HG03439 (cell line): ENCODE results near the gene TMCC1.
"Not testable (repeated sequence)": the region's sequence is repeated elsewhere in the genome, so short reads cannot be mapped to it uniquely, and the experiment has no call there.

Experiments
- ATAC-seq: cut with Tn5 transposase; IDR thresholded peaks from one replicate; pipeline ENCODE4 v1.9.1; 2021; ENCODE audit warnings: mild to moderate bottlenecking, moderate library complexity; ENCODE audit not compliant: unreplicated experiment

The TMCC1 gene

DNA sequence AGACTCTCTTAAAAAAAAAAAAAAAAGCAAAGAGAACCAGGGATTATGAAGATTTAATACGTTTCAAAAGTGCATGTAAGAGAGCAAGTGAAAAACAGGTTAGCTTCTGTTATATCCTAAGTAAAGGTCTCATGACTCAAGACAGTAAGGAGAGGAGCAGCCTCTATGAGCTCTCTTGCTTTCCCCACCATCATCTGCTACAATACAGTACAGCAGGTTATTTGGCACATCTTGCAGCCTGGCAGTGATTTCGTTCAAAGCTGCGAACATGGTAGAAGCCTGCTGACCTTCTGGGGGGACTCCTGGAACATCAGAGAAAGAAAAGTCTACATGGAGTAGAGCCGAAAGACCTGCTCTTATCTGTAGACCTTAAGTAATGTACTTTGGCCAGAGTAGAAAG, 157.9 kb downstream of the TMCC1 start:
- no peak for ATAC-seq

DNA sequence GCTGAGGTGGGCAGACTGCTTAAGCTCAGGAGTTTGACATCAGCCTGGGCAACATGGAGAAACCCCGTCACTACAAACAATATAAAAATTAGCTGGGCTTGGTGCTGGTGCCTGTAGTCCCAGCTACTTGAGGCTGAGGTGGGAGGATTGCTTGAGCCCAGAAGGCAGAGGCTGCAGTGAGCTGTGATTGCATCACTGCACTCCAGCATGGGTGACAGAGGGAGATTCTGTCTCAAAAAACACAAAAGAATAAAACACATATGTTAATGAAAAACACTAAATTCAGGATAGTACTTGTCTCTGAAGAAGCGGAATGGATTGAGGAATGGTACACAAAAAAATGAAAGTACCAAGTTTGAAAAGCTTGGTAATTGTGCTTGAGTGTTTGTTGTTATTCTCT, 159.1 kb downstream of the TMCC1 start:
- ATAC-seq, result no peak

DNA sequence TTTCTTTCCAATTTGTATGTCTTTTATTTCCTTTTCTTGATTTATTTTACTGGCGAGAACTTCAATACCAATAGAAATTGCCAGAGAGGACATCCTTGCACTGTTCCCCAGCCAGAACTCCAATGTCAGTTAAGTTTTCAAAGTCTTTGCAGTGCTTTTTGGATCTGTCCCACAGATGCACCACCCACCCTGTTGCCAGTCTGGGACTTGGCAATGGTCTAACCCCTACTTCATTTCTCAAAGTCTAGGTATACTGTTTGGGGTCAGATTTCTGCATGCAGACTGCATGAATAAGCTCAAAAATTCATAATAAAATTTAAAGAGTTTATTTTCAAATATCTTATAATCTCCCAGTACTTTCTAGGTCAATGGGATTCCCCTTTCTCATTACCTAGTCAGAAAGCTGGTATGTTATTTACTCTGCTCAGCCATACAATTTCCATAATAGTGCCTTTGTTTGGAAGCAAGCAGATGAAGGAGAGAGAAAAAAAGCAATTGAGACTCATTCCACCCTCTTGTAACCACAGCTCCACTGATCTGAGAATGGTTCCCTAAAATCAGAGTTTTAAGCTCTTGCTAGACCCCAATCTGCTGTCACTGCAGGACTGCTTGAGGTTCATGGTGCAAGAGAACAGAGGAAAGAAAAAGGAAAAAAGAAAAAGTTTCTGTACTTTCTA, 161.2 kb downstream of the TMCC1 start:
- no peak for ATAC-seq

DNA sequence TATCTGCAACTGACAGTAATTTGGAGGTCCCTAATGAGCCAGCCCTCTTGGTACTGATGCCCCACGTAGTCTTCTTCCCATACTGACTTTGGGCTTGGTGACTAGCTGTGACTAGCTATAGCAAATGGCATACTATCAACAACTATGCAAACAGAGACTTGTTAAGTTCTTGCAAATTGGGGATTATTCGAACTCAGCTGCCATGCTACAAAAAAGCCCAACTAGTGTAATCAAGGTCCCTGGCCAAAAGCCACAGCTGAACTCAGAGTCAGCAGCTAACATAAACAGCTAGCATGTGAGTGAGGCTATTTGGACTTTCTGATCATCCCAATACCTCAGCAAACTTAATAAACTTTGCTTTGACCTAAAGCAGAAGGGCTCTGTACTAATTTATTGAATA, 165.8 kb downstream of the TMCC1 start:
- ATAC-seq, result no peak

DNA sequence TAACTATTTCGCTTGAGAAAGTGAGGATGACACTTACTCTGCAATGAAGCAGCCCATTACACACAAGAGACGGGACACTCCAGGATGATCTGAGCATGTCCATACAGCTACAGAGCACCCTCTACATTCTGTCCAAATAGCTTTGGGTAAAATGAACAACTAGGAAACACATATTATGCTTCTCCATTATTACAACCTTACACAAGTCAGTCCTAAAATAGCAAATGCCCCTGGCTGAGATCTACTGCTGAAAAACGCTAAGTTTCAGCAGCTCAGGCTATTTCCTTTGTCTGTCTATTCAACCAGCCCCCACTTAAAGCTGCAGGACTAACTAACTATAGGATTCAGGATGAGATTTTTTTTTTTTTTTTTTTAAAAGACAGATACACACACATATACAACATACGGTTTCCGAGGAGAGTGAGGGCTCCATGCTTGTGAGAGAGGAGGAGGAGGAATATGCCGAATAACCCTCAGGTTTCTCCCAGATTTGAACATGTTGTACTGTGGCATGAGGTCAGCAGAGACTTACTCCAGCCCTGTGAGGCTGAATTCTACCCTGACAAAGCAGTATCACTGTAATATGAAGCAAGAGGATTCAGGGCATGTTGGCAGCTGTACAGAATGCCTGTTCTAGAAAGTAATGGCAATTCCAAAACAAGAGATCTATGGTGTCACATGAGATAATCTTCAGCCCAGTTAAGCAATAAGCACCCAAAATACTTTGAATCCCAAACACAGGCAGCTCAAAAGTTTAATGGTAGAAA, 169.8 kb downstream of the TMCC1 start:
- ATAC-seq, result no peak

DNA sequence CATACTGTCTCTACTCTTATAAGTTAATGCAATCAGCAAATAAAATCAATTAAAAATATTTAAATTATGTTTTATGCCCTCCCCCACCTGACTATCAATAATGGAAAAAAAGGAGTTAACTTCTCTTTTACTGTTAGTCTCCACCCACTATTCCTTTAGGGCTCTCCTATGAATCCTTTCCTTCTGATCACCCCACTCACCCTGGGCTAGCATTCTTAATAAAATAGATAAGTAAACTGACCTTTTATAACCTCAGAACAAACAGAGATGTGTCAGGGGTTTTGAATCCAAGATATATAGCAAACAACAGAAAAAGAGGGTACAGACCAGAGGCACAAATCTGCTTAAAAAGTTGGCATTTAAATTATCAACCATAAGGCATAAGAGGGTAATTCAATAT, 171.0 kb downstream of the TMCC1 start:
- ATAC-seq, result no peak

DNA sequence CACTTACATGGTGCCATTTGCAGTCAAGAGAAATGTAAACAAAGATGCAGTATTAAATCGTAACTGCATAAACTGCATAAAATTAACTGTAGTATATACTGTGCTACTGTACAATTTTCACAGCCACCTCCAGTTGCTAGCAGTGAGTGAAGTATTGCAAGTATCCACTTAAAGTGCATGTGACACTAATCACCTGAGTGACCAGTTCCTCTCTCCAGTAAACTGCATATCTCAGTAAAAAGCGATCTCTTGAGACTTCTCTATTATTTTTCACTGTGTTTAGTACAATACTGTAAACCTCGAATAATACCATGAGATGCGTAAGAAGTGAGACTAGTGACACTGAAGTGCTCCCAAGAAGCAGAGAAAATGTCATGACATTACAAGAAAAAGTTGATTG, 175.3 kb downstream of the TMCC1 start:
- ATAC-seq, result no peak

DNA sequence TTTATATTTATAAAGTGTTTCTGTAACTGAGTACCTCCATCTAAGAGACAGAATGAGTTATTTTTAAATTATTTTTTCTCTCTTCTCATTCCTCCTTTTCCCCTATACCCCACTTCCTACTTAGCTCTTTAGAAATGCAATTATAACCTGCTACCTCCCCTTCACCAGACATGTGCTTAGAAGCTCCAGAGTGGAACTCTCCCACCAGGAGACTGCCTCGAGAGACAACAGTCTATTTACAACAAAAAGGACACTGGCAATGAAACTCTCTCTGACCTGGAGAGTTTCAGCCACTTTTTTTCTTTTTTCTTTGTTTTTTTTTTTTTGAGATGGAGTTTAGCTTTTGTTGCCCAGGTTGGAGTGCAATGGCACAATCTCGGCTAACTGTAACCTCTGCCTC, 177.7 kb downstream of the TMCC1 start:
- ATAC-seq, result no peak

DNA sequence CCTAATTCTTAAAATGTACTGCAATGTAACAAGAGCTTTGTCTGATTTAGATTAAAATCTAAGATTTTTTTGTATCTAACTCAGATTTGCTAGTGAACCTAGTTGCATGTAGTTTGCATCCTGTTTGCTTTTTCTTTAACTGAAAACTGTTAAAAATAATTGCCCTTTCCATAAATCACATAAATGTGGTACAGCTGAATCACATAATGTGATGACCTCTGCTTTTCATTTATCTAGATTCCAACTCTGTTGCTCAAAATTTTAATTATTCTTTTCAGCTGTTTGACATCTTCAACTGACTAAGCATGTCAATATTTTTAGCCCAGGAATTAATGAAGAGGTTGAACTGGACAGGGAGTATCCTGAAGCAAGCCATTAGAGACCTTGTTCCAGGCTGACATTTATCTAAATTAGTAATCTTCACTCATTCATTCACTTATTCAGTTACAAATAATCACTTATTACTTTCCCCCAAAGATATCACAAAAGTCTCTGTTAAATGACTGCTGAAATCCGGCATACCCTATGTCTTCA, 185.1 kb downstream of the TMCC1 start:
- no peak for ATAC-seq

DNA sequence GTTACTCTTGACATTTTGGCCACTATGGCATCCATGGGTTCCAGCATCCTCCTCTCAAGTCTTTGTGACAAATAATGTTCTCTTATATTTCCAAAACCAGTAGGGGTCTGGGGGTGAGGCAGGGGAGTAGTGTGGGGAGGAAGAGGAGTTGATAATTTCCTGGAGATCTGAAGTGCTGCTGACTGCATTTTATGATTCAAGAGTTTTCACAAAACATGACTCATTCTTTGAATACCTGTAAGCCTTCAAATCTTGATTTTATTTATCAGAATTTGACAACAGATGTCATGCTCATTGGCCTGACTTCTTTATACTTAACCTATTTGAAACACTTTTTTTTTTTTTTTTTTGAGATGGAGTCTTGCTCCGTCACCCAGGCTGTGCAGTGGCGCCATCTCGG, 188.2 kb downstream of the TMCC1 start:
- ATAC-seq, result no peak

DNA sequence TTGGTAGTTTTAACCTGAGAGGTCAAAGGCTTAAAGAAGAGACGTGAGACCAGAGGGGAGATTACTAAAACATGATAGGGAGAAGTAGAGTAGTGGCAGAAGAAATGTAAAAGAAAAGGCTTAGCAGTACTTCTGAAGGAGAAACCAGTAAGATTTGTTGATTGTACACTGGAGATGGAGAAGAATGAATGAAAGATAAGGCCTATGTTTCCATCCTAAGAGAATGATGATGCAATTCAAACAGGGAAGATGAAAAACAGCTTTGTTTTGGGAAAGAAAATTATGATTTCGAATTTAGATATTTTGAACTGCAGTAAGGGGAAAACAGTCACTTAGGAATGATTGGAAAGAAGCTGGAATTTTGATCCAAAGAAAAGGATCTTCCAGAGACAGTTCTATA, 189.6 kb downstream of the TMCC1 start:
- ATAC-seq, result no peak

DNA sequence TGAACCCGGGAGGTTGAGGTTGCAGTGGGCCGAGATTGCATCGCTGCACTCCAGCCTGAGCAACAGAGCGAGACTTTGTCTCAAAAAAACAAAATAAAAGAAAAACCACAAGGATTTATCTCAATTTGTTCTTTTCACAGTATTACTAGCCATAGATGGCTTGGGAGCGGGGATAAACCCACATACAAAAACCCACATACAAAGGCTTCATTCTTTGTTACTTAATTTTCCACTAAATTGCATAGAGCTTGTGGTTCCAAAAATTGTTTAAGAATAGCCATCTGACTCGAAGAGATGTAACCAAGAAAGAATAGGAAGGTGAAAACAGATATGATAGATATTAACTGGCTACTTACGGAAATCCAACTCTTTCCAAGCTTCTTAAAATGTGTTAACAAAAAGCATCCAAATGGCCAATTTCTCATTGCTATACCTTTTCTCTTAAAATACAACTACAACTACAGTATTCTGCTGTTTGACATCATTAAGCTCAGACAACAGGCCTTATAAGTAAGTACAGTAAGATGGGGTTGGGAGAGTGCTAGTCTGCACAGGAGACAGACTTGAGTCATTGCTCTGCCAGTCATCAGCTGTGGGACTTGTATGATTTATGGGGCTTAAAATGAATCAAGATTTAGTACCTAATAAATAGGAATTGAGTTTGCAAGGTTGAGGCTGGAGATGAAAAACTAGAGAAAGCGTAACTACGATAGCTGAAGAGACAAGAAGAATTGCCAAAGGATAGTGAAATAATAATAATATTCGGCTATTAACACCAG, 190.4 kb downstream of the TMCC1 start:
- ATAC-seq, result no peak

DNA sequence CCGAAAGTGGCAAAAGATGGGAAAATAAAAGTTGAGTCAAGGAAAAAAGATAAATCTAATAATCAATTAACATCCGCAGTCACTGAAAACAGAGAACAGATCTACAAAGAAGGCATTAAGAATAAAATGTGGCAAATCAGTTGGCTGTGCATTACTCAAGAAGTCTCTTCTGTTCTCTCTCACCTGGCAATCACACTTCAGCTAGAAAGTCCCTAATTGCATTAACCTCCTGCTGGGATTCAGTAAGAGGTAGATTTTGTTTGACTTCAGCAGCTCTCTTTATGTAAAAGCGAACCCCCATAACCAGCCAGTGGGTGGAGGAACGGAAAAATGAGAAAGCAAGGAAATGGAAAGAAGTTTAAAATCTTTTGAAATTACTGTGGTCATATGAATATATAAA, 192.3 kb downstream of the TMCC1 start:
- ATAC-seq, result no peak

DNA sequence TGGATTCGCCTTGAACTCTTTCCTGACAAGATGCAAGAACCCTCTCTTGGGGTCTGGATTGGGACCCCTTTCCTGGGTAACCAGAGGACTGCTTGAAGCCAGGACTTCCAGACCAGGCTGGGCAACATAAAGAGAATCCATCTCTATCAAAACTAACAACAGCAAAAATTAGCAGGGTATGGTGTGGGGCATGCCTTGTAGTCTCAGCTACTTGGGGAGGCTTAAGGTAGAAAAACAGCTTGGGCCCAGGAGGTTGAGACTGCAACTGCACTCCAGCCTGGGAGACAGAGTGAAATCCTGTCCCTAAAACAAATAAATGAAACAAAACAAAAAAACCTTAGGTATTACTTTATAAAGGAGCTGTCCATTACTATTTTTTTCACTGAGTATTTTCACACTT, 193.9 kb downstream of the TMCC1 start:
- ATAC-seq, result no peak

DNA sequence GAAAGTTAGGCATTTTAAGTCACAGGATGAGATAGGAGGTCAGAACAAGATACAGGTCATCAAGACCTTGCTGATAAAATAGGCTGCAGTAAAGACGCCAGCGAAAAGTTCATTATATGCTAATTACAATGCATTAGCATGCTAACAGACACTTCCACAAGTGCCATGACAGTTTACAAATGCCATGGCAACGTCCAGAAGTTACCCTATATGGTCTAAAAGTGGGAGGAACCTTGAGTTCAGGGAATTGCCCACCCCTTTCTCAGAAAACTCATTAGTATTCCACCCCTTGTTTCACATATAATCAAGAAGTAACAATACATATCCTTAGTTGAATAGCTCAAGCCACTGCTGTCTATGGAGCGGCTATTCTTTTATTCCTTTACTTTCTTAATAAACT, 194.3 kb downstream of the TMCC1 start:
- ATAC-seq, result no peak

DNA sequence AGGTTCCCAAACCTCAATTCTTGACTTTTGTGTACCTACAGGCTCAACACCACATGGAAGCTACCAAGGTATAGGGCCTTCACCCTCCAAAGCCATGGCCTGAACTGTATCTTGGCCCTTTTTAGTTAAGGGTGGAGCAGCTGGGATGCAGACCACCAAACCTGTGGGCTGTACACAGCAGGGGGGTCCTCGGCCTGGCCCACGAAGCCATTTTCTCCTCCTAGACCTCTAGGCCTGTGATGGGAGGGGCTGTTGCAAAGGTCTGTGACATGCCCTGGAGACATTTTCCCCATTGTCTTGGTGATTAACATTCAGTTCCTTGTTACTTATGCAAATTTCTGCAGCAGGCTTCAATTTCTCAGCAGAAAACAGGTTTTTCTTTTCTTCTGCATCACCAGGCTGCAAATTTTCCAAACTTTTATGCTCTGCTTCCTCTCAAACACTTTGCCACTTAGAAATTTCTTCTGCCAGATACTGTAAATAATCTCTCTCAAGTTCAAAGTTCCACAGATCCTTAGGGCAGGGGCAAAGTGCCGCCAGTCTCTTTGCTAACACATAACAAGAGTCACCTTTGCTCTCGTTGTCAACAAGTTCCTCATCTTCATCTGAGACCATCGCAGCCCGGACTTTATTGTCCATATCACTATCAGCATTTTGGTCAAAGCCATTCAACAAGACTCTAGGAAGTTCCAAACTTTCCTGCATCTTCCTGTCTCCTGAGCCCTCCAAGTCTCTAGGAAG, 196.1 kb downstream of the TMCC1 start:
- no peak for ATAC-seq

DNA sequence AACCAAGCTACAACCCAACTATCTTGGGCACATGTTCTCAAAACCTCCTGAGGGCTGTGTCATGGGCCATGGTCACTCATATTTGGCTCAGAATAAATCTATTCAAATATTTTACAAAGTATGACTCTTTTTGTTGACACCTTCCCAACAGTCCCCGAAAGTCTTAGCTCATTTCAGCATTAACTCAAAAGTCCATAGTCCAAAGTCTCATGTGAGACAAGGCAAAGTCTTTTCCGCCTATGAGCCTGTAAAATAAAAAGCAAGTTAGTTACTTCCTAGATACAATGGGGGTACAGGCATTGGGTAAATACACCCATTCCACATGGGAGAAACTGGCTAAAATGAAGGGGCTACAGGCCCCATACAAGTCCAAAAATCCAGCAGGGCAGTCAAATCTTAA, 197.1 kb downstream of the TMCC1 start:
- ATAC-seq, result not testable (repeated sequence)

DNA sequence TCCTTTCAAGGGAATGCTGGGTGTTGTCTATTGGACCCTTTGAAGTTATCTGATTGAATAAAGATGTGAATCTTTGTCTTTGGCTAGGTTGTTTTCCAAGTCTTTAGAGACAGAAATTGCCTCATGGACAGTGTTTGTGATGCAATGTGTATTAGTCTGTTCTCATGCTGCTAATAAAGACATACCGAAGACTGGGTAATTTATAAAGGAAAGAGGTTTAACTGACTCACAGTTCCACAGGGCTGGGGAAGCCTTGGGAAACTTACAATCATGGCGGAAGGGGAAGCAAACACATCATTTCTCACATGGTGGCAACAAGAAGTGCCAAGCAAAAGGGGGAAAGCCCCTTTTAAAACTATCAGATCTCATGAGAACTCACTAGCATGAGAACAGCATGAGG, 198.3 kb downstream of the TMCC1 start:
- ATAC-seq, result no peak

DNA sequence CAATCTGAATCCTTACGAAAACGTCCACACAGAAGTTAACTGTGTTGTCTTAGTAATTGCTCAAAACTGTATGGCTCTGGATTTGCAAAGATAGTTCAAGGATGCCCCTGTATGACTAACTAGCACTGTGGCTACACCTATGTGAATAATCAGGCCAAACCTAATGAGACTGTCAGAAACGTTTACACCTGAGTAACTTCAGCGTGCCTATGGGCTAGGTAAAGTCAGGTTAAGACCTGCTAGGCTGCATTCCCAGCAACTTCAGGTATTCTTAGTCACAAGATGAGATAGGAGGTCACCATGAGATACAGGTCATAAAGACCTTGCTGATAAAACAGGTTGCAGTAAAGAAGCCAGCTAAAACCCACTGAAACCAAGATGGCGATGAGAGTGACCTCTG, 199.3 kb downstream of the TMCC1 start:
- ATAC-seq, result no peak

DNA sequence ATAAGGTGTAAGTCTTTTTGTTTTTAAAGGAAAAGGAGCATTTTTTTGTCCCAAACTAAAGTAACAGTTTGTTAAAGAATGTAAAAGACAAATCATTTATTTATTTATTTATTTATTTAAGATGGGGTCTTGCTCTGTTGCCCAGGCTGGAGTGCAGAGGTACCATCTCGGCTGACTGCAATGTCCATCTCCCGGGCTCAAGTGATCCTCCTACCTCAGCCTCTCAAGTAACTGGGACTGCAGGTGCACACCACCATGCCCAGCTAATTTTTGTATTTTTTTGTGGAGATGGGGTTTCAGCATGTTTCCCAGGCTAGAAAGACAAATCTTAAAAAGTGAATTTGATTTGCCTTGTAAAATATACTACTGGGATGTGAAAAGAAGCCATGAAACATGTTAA, 200.8 kb downstream of the TMCC1 start:
- no peak for ATAC-seq

DNA sequence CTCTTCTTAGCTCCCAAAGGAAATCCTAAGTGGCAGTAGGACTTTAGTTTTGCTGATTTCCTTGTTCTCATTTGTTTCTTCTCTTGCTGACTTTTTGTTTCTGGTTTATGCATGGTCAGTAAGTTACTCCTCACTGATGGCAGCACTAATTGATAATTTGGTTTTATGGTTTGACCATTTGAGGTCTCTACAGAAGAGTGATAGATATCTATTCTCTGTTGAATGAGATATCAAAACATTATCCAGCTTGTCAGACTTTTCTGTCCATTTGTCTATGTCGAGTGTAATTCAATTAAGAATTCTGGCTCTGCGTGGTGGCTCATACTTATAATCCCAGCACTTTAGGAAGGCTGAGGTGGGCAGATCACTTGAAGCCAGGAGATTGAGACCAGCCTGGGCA, 202.5 kb downstream of the TMCC1 start:
- no peak for ATAC-seq
